ENCODE data around the gene COPB2.
A peak's percentile ranks its signal among the peaks of the same experiment; 100 is the strongest.
"Not testable (repeated sequence)": the region's sequence is repeated elsewhere in the genome, so short reads cannot be mapped to it uniquely, and the experiment has no call there.

The COPB2 gene

GRCh38 chr3:139378587-139379241, 10.7 kb downstream of the COPB2 start:
- no peak for DNase-seq

- DNase-seq: no peak
Observed at GRCh38 chr3:139377378-139377777, 12.1 kb downstream of the COPB2 start.

- DNase-seq: no peak
Observed at GRCh38 chr3:139374099-139374498, 15.3 kb downstream of the COPB2 start.

- no peak for DNase-seq
Observed at GRCh38 chr3:139364549-139364948, 24.9 kb downstream of the COPB2 start.

GRCh38 chr3:139361276-139361675, 28.2 kb downstream of the COPB2 start:
- DNase-seq: no peak

- DNase-seq: no peak
Observed at GRCh38 chr3:139358841-139359562, 30.4 kb downstream of the COPB2 start.

GRCh38 chr3:139357899-139358298, 31.5 kb downstream of the COPB2 start:
- DNase-seq: no peak

GRCh38 chr3:139355891-139356290, 33.6 kb downstream of the COPB2 start:
- no peak for DNase-seq

- no peak for DNase-seq
Observed at GRCh38 chr3:139355476-139355875, 34.0 kb downstream of the COPB2 start.

- DNase-seq: no peak
Observed at GRCh38 chr3:139354661-139355060, 34.8 kb downstream of the COPB2 start.

GRCh38 chr3:139353920-139354556, 35.4 kb downstream of the COPB2 start:
- no peak for DNase-seq

GRCh38 chr3:139346771-139347170, 42.7 kb downstream of the COPB2 start:
- DNase-seq: no peak

GRCh38 chr3:139343895-139344856, 45.3 kb downstream of the COPB2 start, which contains the start of gene MRPS22:
Gene MRPS22 (plus strand): TSS chr3:139344020. CDS start chr3:139344027, 7 bp downstream.
- DNase-seq: peak; percentile 66

GRCh38 chr3:139342054-139342453, 47.4 kb downstream of the COPB2 start:
- no peak for DNase-seq

GRCh38 chr3:139340784-139341183, 48.7 kb downstream of the COPB2 start:
- DNase-seq: no peak

GRCh38 chr3:139339219-139339906, 50.1 kb downstream of the COPB2 start:
- no peak for DNase-seq

- no peak for DNase-seq
Observed at GRCh38 chr3:139338405-139338804, 51.0 kb downstream of the COPB2 start.

- not testable (repeated sequence) for DNase-seq
Observed at GRCh38 chr3:139334675-139335074, 54.8 kb downstream of the COPB2 start.

- DNase-seq: no peak
Observed at GRCh38 chr3:139332092-139332491, 57.4 kb downstream of the COPB2 start.

- DNase-seq: peak; percentile 88
Observed at GRCh38 chr3:139329364-139329850, 60.0 kb downstream of the COPB2 start.

GRCh38 chr3:139328356-139328755, 61.1 kb downstream of the COPB2 start:
- no peak for DNase-seq

- DNase-seq: no peak
Observed at GRCh38 chr3:139327861-139328260, 61.6 kb downstream of the COPB2 start.
